ENCODE results near the gene UHMK1.
"Not testable (repeated sequence)": the region's sequence is repeated elsewhere in the genome, so short reads cannot be mapped to it uniquely, and the experiment has no call there.

Gene UHMK1

GRCh38 chr1:162568802-162569201, 71.2 kb downstream of the UHMK1 start:
- DNase-seq: no peak

- no peak for DNase-seq
Observed at GRCh38 chr1:162570718-162571117, 73.1 kb downstream of the UHMK1 start.

GRCh38 chr1:162571121-162571520, 73.5 kb downstream of the UHMK1 start:
- not testable (repeated sequence) for DNase-seq

- peak; percentile 94 for DNase-seq
Observed at GRCh38 chr1:162571696-162572095, 74.1 kb downstream of the UHMK1 start.

- DNase-seq: no peak
Observed at GRCh38 chr1:162573136-162573535, 75.5 kb downstream of the UHMK1 start.

- no peak for DNase-seq
Observed at GRCh38 chr1:162578071-162578700, 80.6 kb downstream of the UHMK1 start.

GRCh38 chr1:162578936-162579335, 81.3 kb downstream of the UHMK1 start:
- no peak for DNase-seq
